Measurements from ENCODE around the gene SRGAP2B. TPM values are rescaled to one million over a fixed set of nuclear protein-coding genes. Genes with fewer than 3 reads are reported as not detected.
"Not testable (repeated sequence)": the region's sequence is repeated elsewhere in the genome, so short reads cannot be mapped to it uniquely, and the experiment has no call there.

Gene SRGAP2B
- total RNA-seq, 1 donor from 2014 or later = 58.5 TPM

DNA sequence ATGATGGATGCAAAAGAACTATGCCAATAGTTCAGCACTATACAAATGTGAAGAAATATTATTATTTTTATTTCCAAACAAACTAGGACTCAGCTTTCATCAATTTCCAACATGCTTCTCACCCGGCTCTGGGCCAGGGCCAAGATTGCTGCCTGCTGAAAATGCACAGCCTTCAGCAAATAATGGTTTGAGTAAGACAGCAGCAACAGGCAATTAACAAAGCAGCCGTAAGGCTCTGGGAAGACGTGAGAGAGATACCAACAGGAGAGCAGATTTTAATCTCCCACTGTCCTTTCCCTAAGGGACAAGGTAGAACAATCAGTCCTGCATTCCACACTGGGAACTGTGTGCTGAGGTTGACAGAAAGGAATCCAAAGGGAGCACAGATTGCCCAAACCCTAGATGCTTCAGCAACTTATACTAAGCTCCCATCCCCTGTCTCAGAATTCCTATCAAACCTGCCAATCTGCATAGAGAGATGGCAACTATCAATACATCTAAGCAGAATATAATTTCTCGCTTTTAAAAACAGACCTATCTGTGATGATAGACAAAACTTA, 134.1 kb downstream of the SRGAP2B start:
- not testable (repeated sequence) for DNase-seq (ENCODE audit: low read depth, low spot score); H3K27ac Mint-ChIP-seq (ENCODE audit: unreplicated experiment); H3K4me3 Mint-ChIP-seq; H3K9me3 Mint-ChIP-seq; H3K36me3 Mint-ChIP-seq (ENCODE audit: low read depth); H3K4me1 Mint-ChIP-seq; H3K27me3 Mint-ChIP-seq (ENCODE audit: low read depth)

DNA sequence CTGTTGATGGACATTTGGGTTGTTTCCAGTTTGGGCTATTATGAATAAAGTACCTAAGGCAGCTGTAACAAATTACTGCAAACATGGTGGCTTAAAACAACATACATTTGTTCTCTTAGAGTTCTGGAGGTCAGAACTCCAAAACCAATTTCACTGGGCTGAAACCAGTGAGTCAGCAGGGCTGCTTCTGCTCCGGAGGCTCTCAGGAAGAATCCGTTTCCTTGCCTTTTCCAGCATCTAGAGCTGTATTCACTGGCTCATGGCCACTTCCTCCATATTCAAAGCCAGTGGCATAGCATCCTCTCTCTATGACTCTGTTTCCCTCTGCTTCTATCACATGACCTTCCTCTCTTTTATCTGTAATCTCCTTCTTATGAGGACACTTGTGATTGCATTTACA, 146.7 kb downstream of the SRGAP2B start:
- H3K27me3 Mint-ChIP-seq (ENCODE audit: low read depth); H3K36me3 Mint-ChIP-seq (ENCODE audit: low read depth); H3K4me1 Mint-ChIP-seq; DNase-seq (ENCODE audit: low read depth, low spot score); H3K4me3 Mint-ChIP-seq; H3K27ac Mint-ChIP-seq (ENCODE audit: unreplicated experiment); H3K9me3 Mint-ChIP-seq: not testable (repeated sequence)

DNA sequence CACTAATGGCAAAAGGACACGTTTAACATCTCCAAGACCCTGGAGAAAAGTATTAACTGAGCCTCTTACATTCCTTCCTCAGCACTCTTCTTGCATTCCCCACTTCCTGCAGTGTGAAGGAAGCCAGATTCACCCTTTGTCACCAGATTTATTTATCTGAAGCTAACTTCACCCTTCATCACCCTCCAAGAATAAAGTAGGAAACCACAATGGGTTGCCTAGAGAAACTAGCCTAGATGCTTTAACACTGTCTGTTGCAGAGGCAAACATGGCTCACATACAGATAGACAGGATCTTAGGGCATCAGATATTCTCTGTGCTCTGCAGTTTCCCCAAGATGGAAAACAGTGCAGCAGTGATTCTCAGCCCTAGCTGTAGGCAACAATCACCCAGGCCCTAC, 147.6 kb downstream of the SRGAP2B start:
- H3K4me1 Mint-ChIP-seq; H3K27me3 Mint-ChIP-seq (ENCODE audit: low read depth); H3K36me3 Mint-ChIP-seq (ENCODE audit: low read depth); H3K9me3 Mint-ChIP-seq; H3K4me3 Mint-ChIP-seq; DNase-seq (ENCODE audit: low read depth, low spot score); H3K27ac Mint-ChIP-seq (ENCODE audit: unreplicated experiment): not testable (repeated sequence)

DNA sequence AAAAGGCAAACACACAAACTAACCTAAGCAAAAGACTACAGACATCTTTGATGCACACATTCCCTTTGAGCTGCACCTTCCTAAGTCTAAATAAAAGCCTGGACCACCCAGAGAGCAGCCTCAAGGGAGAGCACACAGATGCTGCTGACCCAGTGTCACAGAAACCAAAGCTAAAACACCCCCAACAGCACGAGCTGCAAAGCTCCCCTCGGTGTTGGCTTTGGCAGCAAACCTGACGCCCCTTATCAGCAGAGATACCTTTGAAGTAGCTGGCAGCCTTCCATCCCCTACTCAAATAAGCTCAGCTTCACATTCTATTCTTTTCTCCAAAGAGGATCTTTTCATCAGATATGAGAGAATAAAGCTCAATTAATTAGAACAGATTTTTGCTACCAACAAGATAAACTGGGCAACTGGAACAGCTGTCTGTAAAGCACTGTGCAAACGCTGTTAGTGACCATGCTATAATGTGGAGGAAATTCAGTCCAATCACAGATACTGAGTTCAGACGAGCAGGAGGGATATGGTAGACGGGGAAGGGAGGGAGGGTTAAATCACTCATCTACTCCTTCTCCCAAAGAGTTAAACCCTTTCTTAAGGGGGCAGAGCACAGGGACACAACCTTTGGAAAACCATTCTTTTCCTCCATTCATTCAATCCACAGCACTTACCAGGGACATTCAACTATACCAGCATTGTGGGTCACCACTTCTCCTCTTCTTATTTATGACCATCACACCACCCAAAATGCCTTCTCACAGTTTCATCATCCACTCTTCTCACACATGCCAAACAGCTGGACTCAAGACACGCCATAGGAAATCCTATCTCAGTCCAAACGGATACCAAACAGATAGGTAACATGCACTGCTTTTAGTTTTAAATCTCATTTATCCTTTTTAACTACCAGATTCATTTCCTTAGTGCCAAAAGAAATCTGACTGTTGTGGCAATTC, 148.3 kb downstream of the SRGAP2B start:
- not testable (repeated sequence) for H3K9me3 Mint-ChIP-seq; H3K27me3 Mint-ChIP-seq (ENCODE audit: low read depth); H3K4me1 Mint-ChIP-seq; H3K36me3 Mint-ChIP-seq (ENCODE audit: low read depth); DNase-seq (ENCODE audit: low read depth, low spot score); H3K4me3 Mint-ChIP-seq; H3K27ac Mint-ChIP-seq (ENCODE audit: unreplicated experiment)

DNA sequence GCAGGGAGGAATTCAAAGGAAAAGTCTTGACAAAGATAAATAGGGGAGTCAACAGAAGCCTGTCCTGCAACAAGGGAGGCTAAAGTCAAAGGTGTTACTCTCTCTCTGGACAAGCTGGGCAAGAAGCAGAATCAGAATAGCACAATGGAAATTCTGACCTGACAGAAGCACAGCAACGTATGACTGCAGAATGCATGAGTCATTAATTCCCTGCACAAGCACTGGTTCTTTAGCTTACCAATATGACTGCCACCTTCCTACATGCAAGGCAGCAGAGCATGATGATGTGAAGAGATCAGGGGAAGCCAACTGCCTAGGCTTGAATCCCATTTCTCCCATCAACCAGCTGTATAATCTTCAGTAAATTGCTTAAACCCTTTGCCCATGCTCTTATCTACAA, 153.4 kb downstream of the SRGAP2B start:
- H3K36me3 Mint-ChIP-seq (ENCODE audit: low read depth); H3K27me3 Mint-ChIP-seq (ENCODE audit: low read depth); DNase-seq (ENCODE audit: low read depth, low spot score); H3K4me3 Mint-ChIP-seq; H3K9me3 Mint-ChIP-seq; H3K27ac Mint-ChIP-seq (ENCODE audit: unreplicated experiment); H3K4me1 Mint-ChIP-seq: not testable (repeated sequence)

DNA sequence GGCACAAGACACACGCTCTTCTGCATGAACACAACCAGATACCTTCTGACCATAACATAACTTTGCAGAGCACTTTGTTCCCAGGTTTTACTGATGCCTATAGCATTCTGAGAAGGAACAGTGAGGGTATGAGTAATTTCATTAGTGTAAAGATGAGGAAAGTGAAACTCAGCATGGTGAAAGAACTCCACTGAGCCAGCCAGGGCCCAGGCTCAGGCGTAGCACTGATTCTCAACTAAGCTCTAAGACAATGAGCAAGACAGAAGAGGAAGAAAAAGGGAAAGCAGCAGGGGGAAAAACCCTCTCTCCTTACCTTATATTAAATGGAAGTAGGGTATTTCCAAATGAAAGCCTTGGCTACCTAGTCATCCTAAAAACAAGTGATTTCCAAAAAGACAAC, 155.1 kb downstream of the SRGAP2B start:
- not testable (repeated sequence) for H3K4me1 Mint-ChIP-seq; H3K27me3 Mint-ChIP-seq (ENCODE audit: low read depth); DNase-seq (ENCODE audit: low read depth, low spot score); H3K36me3 Mint-ChIP-seq (ENCODE audit: low read depth); H3K27ac Mint-ChIP-seq (ENCODE audit: unreplicated experiment); H3K9me3 Mint-ChIP-seq; H3K4me3 Mint-ChIP-seq

DNA sequence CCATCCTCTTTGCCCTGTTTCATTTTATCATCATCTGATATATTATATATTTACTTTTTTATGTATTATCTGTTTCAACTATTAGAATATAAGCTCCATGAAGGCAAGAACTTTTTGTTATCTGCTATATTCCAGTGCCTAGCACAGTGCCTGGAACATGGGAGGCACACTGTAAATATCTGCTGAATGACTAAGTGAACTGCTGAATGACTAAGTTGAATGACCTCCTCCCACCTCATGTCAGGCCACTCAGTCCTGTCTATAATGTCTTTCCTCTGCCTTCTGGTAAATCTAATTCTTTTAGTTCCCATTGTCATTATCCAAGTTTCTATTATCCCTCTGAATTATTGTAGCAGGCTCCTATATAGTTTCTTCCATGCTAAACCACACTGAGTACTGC, 156.5 kb downstream of the SRGAP2B start:
- not testable (repeated sequence) for H3K36me3 Mint-ChIP-seq (ENCODE audit: low read depth); H3K27ac Mint-ChIP-seq (ENCODE audit: unreplicated experiment); H3K4me1 Mint-ChIP-seq; H3K27me3 Mint-ChIP-seq (ENCODE audit: low read depth); H3K9me3 Mint-ChIP-seq; H3K4me3 Mint-ChIP-seq; DNase-seq (ENCODE audit: low read depth, low spot score)

DNA sequence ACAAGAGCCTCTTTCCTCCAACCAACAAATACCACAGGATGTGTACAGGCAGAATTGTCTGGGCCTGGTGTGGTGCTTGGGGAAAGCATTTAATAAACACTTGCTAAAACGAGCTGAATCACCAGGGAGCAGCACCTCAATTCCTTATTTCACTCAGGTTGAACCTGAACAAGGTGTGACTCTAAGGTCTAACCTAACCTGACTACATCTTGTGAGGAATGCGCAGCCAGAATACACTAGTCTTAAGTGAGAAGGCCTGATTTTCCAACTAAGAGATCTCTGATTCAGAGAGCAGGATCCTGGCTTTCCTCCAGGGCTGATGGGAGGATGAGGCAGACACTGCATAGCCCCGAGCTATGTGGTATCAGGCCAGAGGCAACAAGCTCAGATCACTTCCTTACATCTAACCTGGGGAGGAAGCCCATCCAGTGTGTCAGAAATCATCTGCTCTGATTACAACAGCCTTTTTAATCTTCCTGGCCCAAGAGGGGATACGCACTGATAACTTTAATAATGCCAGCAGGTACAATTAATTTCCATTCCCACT, 158.9 kb downstream of the SRGAP2B start:
- DNase-seq (ENCODE audit: low read depth, low spot score); H3K4me3 Mint-ChIP-seq; H3K9me3 Mint-ChIP-seq; H3K36me3 Mint-ChIP-seq (ENCODE audit: low read depth); H3K27me3 Mint-ChIP-seq (ENCODE audit: low read depth); H3K27ac Mint-ChIP-seq (ENCODE audit: unreplicated experiment); H3K4me1 Mint-ChIP-seq: not testable (repeated sequence)

DNA sequence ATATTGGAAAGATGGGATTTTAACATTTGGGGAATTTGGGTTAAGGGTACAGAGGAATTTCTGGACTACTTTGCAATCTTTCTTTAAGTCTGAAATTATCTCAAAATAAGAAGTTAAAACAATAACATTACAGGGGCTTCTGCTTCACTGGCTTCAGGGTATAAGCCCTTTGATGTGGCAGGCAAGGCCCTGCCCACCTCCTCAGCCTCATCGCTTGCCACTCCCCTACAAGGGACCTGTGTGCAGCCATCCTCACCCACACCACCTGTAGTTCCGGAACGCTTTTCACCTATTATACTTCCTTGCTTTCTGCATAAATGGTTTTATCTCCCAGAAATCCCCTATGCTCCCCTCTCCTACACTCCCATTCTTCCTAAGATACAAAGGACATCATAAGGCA, 159.8 kb downstream of the SRGAP2B start:
- not testable (repeated sequence) for DNase-seq (ENCODE audit: low read depth, low spot score); H3K9me3 Mint-ChIP-seq; H3K4me1 Mint-ChIP-seq; H3K4me3 Mint-ChIP-seq; H3K36me3 Mint-ChIP-seq (ENCODE audit: low read depth); H3K27me3 Mint-ChIP-seq (ENCODE audit: low read depth); H3K27ac Mint-ChIP-seq (ENCODE audit: unreplicated experiment)

DNA sequence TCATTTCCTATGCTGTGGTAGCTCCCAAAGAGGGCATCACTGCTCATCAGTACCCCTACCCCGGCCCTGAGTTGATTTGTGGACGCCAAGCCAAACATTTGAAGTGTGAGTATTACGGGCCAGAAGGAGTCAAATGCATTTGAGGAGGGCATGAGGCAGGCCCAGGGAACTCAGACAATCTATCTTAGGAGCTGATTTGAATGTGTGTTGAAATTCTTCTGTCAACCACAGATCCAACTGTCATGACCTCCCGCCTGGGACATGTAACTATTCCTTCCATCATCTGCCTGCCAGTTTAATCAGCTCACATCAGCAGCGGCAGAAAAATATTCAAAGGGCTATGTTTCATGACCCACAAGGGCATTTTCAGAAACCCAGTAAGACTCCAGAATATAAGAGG, 162.1 kb downstream of the SRGAP2B start:
- H3K9me3 Mint-ChIP-seq; H3K27me3 Mint-ChIP-seq (ENCODE audit: low read depth); H3K4me1 Mint-ChIP-seq; H3K36me3 Mint-ChIP-seq (ENCODE audit: low read depth); H3K4me3 Mint-ChIP-seq; DNase-seq (ENCODE audit: low read depth, low spot score); H3K27ac Mint-ChIP-seq (ENCODE audit: unreplicated experiment): not testable (repeated sequence)

DNA sequence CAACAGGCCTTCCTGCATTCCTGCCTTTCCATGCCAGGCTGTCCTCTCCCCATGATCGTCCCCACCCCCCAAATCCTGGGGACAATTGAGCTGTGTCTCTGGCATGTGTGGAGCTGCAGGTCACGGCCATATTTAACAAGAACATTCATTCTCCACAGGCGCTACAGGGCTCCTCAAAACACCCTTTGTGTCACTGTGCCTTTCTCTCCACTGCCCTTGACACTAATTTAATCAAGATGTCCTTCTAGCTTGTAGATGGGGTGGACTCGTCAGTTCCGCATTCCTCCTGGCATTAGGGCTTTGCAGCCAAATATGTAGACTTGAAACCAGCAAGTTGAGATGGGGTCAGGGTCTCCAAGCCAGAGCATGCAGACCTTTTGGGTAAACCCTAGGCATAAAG, 163.0 kb downstream of the SRGAP2B start:
- H3K36me3 Mint-ChIP-seq (ENCODE audit: low read depth); H3K9me3 Mint-ChIP-seq; H3K27me3 Mint-ChIP-seq (ENCODE audit: low read depth); H3K4me3 Mint-ChIP-seq; H3K4me1 Mint-ChIP-seq: not testable (repeated sequence)
- peak overlapping the region; percentile 13 for H3K27ac Mint-ChIP-seq (ENCODE audit: unreplicated experiment)
- DNase-seq (ENCODE audit: low read depth, low spot score) = peak; percentile 12

DNA sequence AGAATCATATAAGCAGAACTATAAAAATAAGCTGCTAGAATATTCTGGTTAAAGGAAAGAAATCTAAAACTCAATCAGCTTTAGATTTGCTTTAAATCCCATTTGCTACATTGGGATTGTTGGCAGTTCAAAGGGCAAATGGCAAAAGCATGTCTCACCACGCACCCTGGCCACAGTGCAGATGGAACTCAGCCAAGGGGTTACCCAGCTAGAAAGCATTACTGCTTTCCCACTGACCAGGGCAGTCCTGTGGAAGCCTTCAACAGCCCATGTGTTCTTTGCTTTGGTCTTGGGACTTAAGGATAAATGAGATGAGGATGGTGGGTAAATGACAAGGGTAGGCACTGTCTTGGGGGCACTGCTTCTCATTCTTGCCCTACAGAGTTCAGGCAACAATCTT, 163.6 kb downstream of the SRGAP2B start:
- not testable (repeated sequence) for H3K27ac Mint-ChIP-seq (ENCODE audit: unreplicated experiment); H3K4me1 Mint-ChIP-seq; H3K36me3 Mint-ChIP-seq (ENCODE audit: low read depth); H3K4me3 Mint-ChIP-seq; DNase-seq (ENCODE audit: low read depth, low spot score); H3K9me3 Mint-ChIP-seq; H3K27me3 Mint-ChIP-seq (ENCODE audit: low read depth)

DNA sequence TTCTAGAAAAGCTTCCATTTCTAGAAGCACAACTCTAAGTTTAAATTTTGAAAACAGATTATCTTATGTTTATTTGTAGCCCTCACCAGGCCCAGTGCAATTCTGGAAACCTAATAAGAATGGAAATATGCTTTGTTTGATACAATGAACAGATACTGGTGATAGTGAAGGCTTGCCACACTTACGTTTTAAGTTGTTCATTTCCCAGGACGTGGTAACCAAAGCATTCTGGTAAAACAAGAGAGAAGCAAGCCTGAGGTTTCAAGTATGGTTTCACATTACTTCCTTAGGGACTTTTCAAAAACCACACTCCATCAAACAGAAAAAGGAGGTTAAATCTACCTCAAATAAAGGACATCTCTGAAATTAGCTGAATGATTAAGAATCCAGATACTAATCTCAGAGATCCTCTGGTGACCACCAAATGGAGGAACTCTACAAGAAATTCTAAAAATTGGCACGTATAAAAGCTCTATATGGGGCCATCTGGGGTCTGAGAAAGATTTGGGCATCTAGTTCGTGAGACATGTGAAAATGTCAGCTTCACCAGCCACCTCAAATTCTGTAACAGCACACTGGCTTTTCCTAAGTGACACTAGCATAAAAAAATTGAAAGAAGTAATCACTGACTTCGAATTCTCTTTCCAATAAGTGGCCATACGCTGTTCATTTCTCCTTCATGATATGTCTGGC, 164.9 kb downstream of the SRGAP2B start:
- not testable (repeated sequence) for H3K4me1 Mint-ChIP-seq; H3K36me3 Mint-ChIP-seq (ENCODE audit: low read depth); H3K4me3 Mint-ChIP-seq; DNase-seq (ENCODE audit: low read depth, low spot score); H3K27ac Mint-ChIP-seq (ENCODE audit: unreplicated experiment); H3K9me3 Mint-ChIP-seq; H3K27me3 Mint-ChIP-seq (ENCODE audit: low read depth)
